ENCODE results near the gene AEN.

AEN gene

DNA sequence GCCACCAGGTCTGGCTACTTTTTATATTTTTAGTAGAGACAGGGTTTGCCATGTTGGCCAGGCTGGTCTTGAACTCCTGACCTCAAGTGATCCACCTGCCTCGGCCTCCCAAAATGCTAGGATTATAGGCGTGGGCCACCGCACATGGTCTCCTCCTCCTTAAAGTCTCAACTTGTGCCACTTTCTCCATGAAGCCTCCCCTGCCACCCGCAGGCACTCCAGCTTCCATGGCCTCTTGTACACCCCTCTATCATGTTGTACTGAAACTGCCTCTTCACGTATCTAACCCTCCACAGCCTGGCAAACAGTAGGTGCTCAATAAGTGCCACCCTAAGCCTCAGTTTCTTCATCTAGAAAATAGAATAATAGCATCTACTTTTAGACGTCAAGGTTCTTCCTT, 57.6 kb downstream of the AEN start:
- no peak for TF ChIP-seq CTCF (IDR thresholded peaks at IDR 0.05; ENCODE audit: low read depth, low read length, missing control alignments)
- DNase-seq (ENCODE audit: extremely low read depth, low read depth) = no peak
- no peak overlapping the region for H3K4me3 ChIP-seq (replicated peaks; ENCODE audit: low read depth, low read length)

- no peak for TF ChIP-seq CTCF (IDR thresholded peaks at IDR 0.05; ENCODE audit: low read depth, low read length, missing control alignments)
- DNase-seq (ENCODE audit: extremely low read depth, low read depth) = no peak
- no peak overlapping the region for H3K4me3 ChIP-seq (replicated peaks; ENCODE audit: low read depth, low read length)
Measured at GRCh38 chr15:88680241-88681001, 59.3 kb downstream of the AEN start.

DNA sequence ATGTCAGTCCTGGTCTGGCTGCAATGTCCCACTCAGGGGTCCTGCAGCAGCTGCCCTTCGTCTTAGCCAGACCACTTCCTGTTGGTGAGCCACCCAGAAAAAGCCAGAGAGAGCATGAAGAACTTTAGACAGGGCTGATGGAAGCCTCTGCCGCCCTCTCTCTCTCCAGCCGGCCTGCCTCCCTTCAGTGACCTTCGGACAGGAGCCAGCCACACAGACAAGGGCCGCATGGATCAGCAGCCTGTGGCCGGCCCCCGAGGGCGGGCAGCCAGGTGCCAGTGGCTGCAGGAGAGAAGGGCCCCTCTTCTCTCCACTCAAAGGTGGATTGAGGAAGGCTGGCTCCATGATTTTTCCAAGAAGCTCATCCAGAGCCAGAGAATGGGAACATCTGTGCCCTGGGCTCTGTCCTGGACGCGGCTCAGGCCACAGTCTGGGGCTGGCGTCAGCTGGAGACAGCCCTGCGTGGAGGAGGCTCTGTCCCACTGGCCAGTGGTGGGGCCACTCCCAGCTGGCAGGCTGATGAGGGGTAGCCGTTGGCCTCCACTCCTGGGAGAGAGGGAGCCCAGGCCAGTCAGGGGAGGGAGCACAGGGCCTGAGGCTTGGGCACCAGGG, 60.6 kb downstream of the AEN start:
- no peak for TF ChIP-seq CTCF (IDR thresholded peaks at IDR 0.05; ENCODE audit: low read depth, low read length, missing control alignments)
- DNase-seq (ENCODE audit: extremely low read depth, low read depth) = no peak
- H3K4me3 ChIP-seq (replicated peaks; ENCODE audit: low read depth, low read length) = no peak overlapping the region

All from HFF-Myc (cell line).